PC-3 (cell line): ENCODE data around the gene NUAK1. TPM values are rescaled to one million over a fixed set of nuclear protein-coding genes. Genes with fewer than 3 reads are reported as not detected.

Experiments used
- ATAC-seq: fragments of 200-7000 bp; cut with Tn5 transposase; 2 replicates; pipeline ENCODE4 v1.9.1; 2020; ENCODE audit warnings: mild to moderate bottlenecking, moderate library complexity
- BruUV-seq: library from RNA; stranded (reverse); fragments of 400-500 nt; replicated peaks from 2 replicates; lab custom pipeline; 2021; lab: Mats Ljungman, UMichigan
- CTCF ChIA-PET: fragments of 300-600 bp; sonication (Branson Sonifier 250); formaldehyde crosslinking; loops from one replicate; lab custom pipeline; 2022; ENCODE audit warnings: antibody characterized with exemption; lab: Charles Lee
- POLR2A ChIA-PET: fragments of 300-600 bp; sonication (Branson Sonifier 250); formaldehyde crosslinking; loops from one replicate; lab custom pipeline; 2022; ENCODE audit warnings: antibody characterized with exemption; ENCODE audit not compliant: unreplicated experiment; lab: Charles Lee
- DNase-seq: peaks from one replicate; pipeline ENCODE4 v3.0.0-alpha.2; 2015
- H2AFZ ChIP-seq: fragments of 300-600 bp; sonication (generic); 2 replicates; pipeline ENCODE4 v1.6.0; 2016; ENCODE audit warnings: antibody characterized with exemption, low read length
- H3F3A ChIP-seq: fragments of 300-600 bp; sonication (generic); one replicate; pipeline ENCODE4 v1.6.0; 2017; ENCODE audit warnings: antibody characterized with exemption, low read length, control low read depth, mild to moderate bottlenecking; ENCODE audit not compliant: unreplicated experiment
- H3K27ac ChIP-seq: fragments of 300-600 bp; sonication (generic); 2 replicates; pipeline ENCODE4 v1.5.1; 2016; ENCODE audit warnings: mild to moderate bottlenecking, low read length
- H3K27me3 ChIP-seq: fragments of 300-600 bp; sonication (generic); 2 replicates; pipeline ENCODE4 v1.6.1; 2016; ENCODE audit warnings: low read length, mixed read lengths
- H3K36me3 ChIP-seq: fragments of 300-600 bp; sonication (generic); 2 replicates; pipeline ENCODE4 v1.6.1; 2016; ENCODE audit warnings: low read depth, mixed run types, low read length, mixed read lengths
- H3K4me1 ChIP-seq: fragments of 300-600 bp; sonication (generic); 2 replicates; pipeline ENCODE4 v1.5.1; 2016; ENCODE audit warnings: low read length; ENCODE audit not compliant: insufficient read depth
- H3K4me2 ChIP-seq: fragments of 300-600 bp; sonication (generic); 2 replicates; pipeline ENCODE4 v1.6.0; 2016; ENCODE audit warnings: low read length
- H3K4me3 ChIP-seq: fragments of 300-600 bp; sonication (generic); 2 replicates; pipeline ENCODE4 v1.5.1; 2016; ENCODE audit warnings: mild to moderate bottlenecking, low read length, mixed read lengths
- H3K79me2 ChIP-seq: fragments of 300-600 bp; sonication (generic); 2 replicates; pipeline ENCODE4 v1.6.1; 2017; ENCODE audit warnings: low read length, mixed read lengths
- H3K9ac ChIP-seq: fragments of 300-600 bp; sonication (generic); 2 replicates; pipeline ENCODE4 v1.6.0; 2016; ENCODE audit warnings: mild to moderate bottlenecking, low read length
- H3K9me2 ChIP-seq: fragments of 300-600 bp; sonication (generic); replicated peaks from 2 replicates; pipeline ENCODE4 v1.6.1; 2016; ENCODE audit warnings: mixed run types, low read length, mixed read lengths
- H3K9me3 ChIP-seq: fragments of 300-600 bp; sonication (generic); 2 replicates; pipeline ENCODE4 v1.6.1; 2016; ENCODE audit warnings: low read length, mixed read lengths
- H4K20me1 ChIP-seq: fragments of 300-600 bp; sonication (generic); 2 replicates; pipeline ENCODE4 v1.6.1; 2016; ENCODE audit warnings: low read length, mixed read lengths
- EZH2 ChIP-seq: fragments of 300-600 bp; sonication (generic); IDR thresholded peaks from one replicate; pipeline ENCODE4 v1.6.1; 2017; ENCODE audit warnings: antibody characterized with exemption, mild to moderate bottlenecking, low read length; ENCODE audit not compliant: unreplicated experiment
- EZH2phosphoT487 ChIP-seq: fragments of 300-600 bp; sonication (generic); IDR thresholded peaks from 2 replicates; pipeline ENCODE4 v1.6.1; 2018; ENCODE audit warnings: mild to moderate bottlenecking, antibody characterized with exemption, low read length, borderline replicate concordance
- intact Hi-C: fragments of 100-400 bp; cut with micrococcal nuclease; formaldehyde crosslinking; loops from 2 replicates; pipeline ENCODE4 v1.9.0; 2023
- total RNA-seq: library from RNA; depleted of rRNA; stranded (reverse); fragments of >200 nt; gene quantifications from 2 replicates; pipeline ENCODE4 v1.2.3, GENCODE V29; 2014
- TF ChIP-seq, protein P1 (sequence below): fragments of 300-600 bp; sonication (generic); conservative IDR thresholded peaks from 2 replicates; pipeline ENCODE4 v1.5.1; 2017; ENCODE audit warnings: antibody characterized with exemption, low read depth, mild to moderate bottlenecking, low read length

The NUAK1 gene
- total RNA-seq, 1 experiment from 2014 or later, result 9.8 TPM

DNA sequence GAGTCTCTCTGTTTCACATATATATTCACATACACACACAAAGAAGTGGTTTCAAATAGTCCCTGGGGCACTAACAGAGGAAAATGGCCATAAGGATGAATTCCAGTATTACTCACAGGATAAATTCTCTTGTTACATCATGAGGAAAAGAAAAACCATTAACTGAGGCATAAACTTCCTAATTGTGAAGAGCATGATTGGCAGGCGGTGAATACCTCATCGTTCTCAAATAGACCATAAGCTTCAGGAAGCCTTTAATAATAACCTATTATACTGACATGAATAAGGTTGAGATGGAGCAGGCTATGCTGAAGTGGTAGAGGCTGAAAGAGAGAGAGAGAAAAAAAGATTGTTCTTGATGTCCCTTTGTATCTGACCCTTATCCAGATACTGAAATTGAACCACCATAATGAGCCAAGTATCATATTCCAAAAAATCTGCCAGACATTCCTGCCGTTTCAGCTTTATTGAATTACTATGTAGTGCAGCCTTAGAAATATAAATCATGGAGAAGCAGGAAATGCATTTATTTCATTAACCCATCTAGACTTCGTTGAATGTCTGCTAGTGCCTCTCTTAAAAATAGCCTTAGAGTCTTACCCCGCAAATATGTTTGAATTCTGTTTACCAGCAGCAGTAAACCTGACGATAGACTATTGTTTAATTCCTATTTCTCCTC is 86.8 kb downstream of the NUAK1 start:
- no TSS peak for BruUV-seq
- POLR2A ChIA-PET, result no interaction called here
- CTCF ChIA-PET, result no interaction called here

DNA sequence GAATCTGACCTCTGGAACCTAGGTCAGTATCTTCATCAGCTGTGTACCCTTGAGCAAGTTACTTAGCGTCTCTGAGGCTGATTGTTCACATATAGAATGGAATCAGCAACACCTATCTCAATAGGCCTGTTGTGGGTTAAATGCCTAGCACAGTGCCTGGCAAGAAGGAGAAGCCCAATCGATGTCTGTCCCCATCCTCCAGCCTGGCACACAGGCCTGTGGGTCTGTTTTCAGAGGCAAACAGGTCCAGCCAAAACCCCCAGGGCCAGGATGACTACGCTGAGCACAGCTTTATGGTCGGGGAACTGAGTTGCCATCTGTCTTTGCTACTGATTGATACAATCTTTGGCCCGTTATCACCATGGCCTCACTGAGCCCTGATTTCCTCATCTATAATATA is 89.2 kb downstream of the NUAK1 start:
- Histone ChIP-seq H3K9ac (no peak overlapping the region), H4K20me1 (no peaks in the 10 kb centered on the region), H3K36me3 (no peaks in the 10 kb centered on the region), H3K4me2 (no peak overlapping the region), H3K27me3 (no peaks in the 10 kb centered on the region), H3K79me2 (no peaks in the 10 kb centered on the region), H3K27ac (no peak overlapping the region), H2AFZ (no peak overlapping the region), H3F3A (no peaks in the 10 kb centered on the region), H3K9me2 (no peaks in the 10 kb centered on the region), H3K4me1 (no peaks in the 10 kb centered on the region), H3K9me3 (no peaks in the 10 kb centered on the region), H3K4me3 (no peak overlapping the region)
- ChIA-PET POLR2A (no interaction called here), CTCF (no interaction called here)
- BruUV-seq, result no TSS peak
- DNase-seq, result no peak
- intact Hi-C loops, result no loop called here
- TF ChIP-seq EZH2phosphoT487, result no peak
- TF ChIP-seq, protein P1, sequence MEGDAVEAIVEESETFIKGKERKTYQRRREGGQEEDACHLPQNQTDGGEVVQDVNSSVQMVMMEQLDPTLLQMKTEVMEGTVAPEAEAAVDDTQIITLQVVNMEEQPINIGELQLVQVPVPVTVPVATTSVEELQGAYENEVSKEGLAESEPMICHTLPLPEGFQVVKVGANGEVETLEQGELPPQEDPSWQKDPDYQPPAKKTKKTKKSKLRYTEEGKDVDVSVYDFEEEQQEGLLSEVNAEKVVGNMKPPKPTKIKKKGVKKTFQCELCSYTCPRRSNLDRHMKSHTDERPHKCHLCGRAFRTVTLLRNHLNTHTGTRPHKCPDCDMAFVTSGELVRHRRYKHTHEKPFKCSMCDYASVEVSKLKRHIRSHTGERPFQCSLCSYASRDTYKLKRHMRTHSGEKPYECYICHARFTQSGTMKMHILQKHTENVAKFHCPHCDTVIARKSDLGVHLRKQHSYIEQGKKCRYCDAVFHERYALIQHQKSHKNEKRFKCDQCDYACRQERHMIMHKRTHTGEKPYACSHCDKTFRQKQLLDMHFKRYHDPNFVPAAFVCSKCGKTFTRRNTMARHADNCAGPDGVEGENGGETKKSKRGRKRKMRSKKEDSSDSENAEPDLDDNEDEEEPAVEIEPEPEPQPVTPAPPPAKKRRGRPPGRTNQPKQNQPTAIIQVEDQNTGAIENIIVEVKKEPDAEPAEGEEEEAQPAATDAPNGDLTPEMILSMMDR, result no peak
- no peak for TF ChIP-seq EZH2
- ATAC-seq, result no peak

More for the DNA sequence above, 86.8 kb downstream of the NUAK1 start:
- Histone ChIP-seq H3K9me2 (no peaks in the 10 kb centered on the region), H3K4me2 (no peak overlapping the region), H3K9ac (no peak overlapping the region), H3K36me3 (no peaks in the 10 kb centered on the region), H3K9me3 (no peaks in the 10 kb centered on the region), H2AFZ (no peak overlapping the region), H3K4me3 (no peak overlapping the region), H3F3A (no peaks in the 10 kb centered on the region), H3K27me3 (no peaks in the 10 kb centered on the region), H3K27ac (no peak overlapping the region), H3K79me2 (no peaks in the 10 kb centered on the region), H4K20me1 (no peaks in the 10 kb centered on the region), H3K4me1 (no peaks in the 10 kb centered on the region)
- DNase-seq, result no peak
- no peak for ATAC-seq
- intact Hi-C loops, result no loop called here
- no peak for TF ChIP-seq EZH2phosphoT487
- no peak for TF ChIP-seq EZH2
- TF ChIP-seq, protein P1, result no peak

DNA sequence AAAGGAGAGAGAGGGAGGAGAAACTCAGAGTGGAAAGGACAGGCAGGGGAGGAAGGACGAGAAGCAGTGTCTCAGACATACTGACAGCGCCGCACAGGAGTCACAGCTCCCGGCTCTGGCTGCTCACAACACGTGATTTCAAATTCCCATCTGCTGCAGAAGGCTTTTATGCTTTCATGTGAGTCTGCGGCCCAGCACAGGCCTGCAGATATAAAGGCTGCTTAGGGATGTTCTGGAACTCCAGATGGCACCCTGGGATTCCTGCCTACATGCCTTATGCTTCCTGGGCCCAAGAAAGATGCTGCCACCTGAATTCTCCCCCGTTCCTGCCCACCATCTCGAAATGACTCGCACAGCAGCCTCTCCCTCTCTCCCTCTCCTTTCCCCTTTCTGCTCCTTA is 89.6 kb downstream of the NUAK1 start:
- Histone ChIP-seq H3K4me1 (no peaks in the 10 kb centered on the region), H4K20me1 (no peaks in the 10 kb centered on the region), H3K9ac (no peak overlapping the region), H3K9me2 (no peaks in the 10 kb centered on the region), H3K36me3 (no peaks in the 10 kb centered on the region), H2AFZ (no peak overlapping the region), H3F3A (no peaks in the 10 kb centered on the region), H3K4me2 (no peak overlapping the region), H3K4me3 (no peak overlapping the region), H3K9me3 (no peaks in the 10 kb centered on the region), H3K79me2 (no peaks in the 10 kb centered on the region), H3K27ac (no peak overlapping the region), H3K27me3 (no peaks in the 10 kb centered on the region)
- intact Hi-C loops, result no loop called here
- no TSS peak for BruUV-seq
- ChIA-PET POLR2A (no interaction called here), CTCF (no interaction called here)
- no peak for TF ChIP-seq EZH2
- TF ChIP-seq, protein P1, result no peak
- TF ChIP-seq EZH2phosphoT487, result no peak
- ATAC-seq, result no peak
- no peak for DNase-seq
